A673 (cell line): ENCODE measurements around the gene FAM120A. TPM values are rescaled to one million over a fixed set of nuclear protein-coding genes. Genes with fewer than 3 reads are reported as not detected.
A peak's percentile ranks its signal among the peaks of the same experiment; 100 is the strongest.

Experiments
- BruUV-seq: library from RNA; stranded (reverse); fragments of 400-500 nt; replicated peaks from 2 replicates; lab custom pipeline; 2021; lab: Mats Ljungman, UMichigan
- CTCF ChIA-PET: fragments of 300-600 bp; sonication (Branson Sonifier 250); formaldehyde crosslinking; loops from one replicate; lab custom pipeline; 2022; ENCODE audit warnings: antibody characterized with exemption; lab: Charles Lee
- POLR2A ChIA-PET: fragments of 300-600 bp; sonication (Branson Sonifier 250); formaldehyde crosslinking; loops from one replicate; lab custom pipeline; 2022; ENCODE audit warnings: antibody characterized with exemption; ENCODE audit not compliant: low non-redundant PET; lab: Charles Lee
- DNase-seq: peaks from one replicate; pipeline ENCODE4 v3.0.0-alpha.2; 2015; ENCODE audit warnings: low spot score
- H3K27ac ChIP-seq: fragments of 200-600 bp; sonication (generic); 2 replicates; pipeline ENCODE4 v1.5.1; 2016; ENCODE audit warnings: mixed run types, low read depth, mild to moderate bottlenecking, mixed read lengths, antibody characterized with exemption, low read length; ENCODE audit not compliant: poor library complexity, severe bottlenecking
- H3K27me3 ChIP-seq: fragments of 200-600 bp; sonication (generic); replicated peaks from 2 replicates; pipeline ENCODE4 v1.6.1; 2017; ENCODE audit warnings: mixed run types, low read depth, mild to moderate bottlenecking, mixed read lengths, antibody characterized with exemption, low read length; ENCODE audit not compliant: insufficient read depth, poor library complexity
- H3K36me3 ChIP-seq: fragments of 200-600 bp; sonication (generic); 2 replicates; pipeline ENCODE4 v1.6.1; 2016; ENCODE audit warnings: mixed run types, mild to moderate bottlenecking, mixed read lengths, antibody characterized with exemption, low read length; ENCODE audit not compliant: insufficient read depth, poor library complexity, severe bottlenecking
- H3K4me1 ChIP-seq: fragments of 200-600 bp; sonication (generic); 2 replicates; pipeline ENCODE4 v1.6.1; 2017; ENCODE audit warnings: mixed run types, mild to moderate bottlenecking, mixed read lengths, antibody characterized with exemption, low read length; ENCODE audit not compliant: insufficient read depth, poor library complexity, severe bottlenecking
- H3K4me3 ChIP-seq: fragments of 200-600 bp; sonication (generic); 2 replicates; pipeline ENCODE4 v1.5.1; 2016; ENCODE audit warnings: low read depth, mixed run types, mild to moderate bottlenecking, mixed read lengths, low read length; ENCODE audit not compliant: poor library complexity, severe bottlenecking
- H3K9me3 ChIP-seq: fragments of 200-600 bp; sonication (generic); 2 replicates; pipeline ENCODE4 v1.6.1; 2016; ENCODE audit warnings: mixed run types, low read depth, mild to moderate bottlenecking, mixed read lengths, antibody characterized with exemption, low read length; ENCODE audit not compliant: poor library complexity, severe bottlenecking
- CTCF ChIP-seq: fragments of 300-800, 200-600 bp; sonication (generic); conservative IDR thresholded peaks from 2 replicates; pipeline ENCODE4 v1.5.1; 2017; ENCODE audit warnings: low read depth, mild to moderate bottlenecking, antibody characterized with exemption, low read length, moderate library complexity, mixed read lengths
- EZH2 ChIP-seq: fragments of 200-600 bp; sonication (generic); IDR thresholded peaks from 2 replicates; pipeline ENCODE4 v1.6.1; 2017; ENCODE audit warnings: borderline replicate concordance, low read depth, mild to moderate bottlenecking, mixed read lengths, antibody characterized with exemption, low read length; ENCODE audit not compliant: poor library complexity, severe bottlenecking
- intact Hi-C: fragments of 100-400 bp; cut with micrococcal nuclease; formaldehyde crosslinking; loops from one replicate; pipeline ENCODE4 v1.10.0; 2022; ENCODE audit not compliant: unreplicated experiment
- total RNA-seq: library from RNA; stranded (reverse); gene quantifications from 2 replicates; pipeline ENCODE4 v1.2.3, GENCODE V29; 2021

The FAM120A gene
- total RNA-seq, 1 experiment from 2014 or later = 91.0 TPM

DNA sequence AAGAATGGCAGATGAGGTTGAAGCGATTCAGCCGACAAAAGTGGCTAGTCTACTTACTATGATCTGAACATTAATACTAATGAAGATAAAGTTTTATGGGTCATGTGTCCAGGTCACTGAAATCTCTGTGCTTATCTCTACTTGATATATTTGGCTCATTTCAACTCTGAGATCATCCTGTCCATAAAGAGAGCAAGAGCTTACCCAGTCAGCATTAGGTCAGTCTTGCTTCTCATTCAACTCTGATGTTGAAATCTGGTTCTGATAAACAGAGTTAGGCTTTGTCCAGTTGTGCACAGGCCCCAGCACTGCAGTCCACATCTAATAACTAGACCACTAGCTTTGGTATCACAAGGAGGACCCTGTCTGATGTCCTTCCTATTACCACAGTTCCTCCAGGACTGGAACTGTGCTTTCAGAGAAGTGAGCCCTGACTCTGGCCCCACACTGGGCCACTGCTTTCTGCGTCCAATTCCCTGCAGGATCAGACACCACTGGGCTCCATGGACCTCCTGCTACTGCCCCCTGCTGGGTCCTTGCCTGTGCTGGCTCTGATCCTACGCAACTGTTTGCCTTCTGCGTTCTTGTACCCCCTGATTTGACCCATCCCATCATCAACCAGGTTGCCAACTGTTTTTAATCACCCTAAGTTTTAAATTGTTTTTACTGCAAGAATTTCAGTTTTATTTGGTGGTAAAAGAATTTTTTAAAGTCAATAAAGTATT, 23.7 kb upstream of the FAM120A start:
- Histone ChIP-seq H3K27me3 (no peaks in the 10 kb centered on the region), H3K4me3 (no peak overlapping the region), H3K27ac (no peak overlapping the region), H3K36me3 (no peaks in the 10 kb centered on the region), H3K9me3 (no peaks in the 10 kb centered on the region), H3K4me1 (no peaks in the 10 kb centered on the region)
- DNase-seq = no peak
- no TSS peak for BruUV-seq
- ChIA-PET CTCF (no interaction called here), POLR2A (no interaction called here)
- intact Hi-C loops = no loop called here
- TF ChIP-seq CTCF = peak; percentile 34; the same call in 1 of the 2 replicates
- TF ChIP-seq EZH2 = no peak

GRCh38 chr9:93431539-93432105, 19.9 kb upstream of the FAM120A start:
- no peaks in the 10 kb centered on the region for H3K27me3 ChIP-seq
- BruUV-seq = no TSS peak
- no peak overlapping the region for H3K4me3 ChIP-seq
- no peaks in the 10 kb centered on the region for H3K9me3 ChIP-seq
- TF ChIP-seq EZH2 (no peak), CTCF (no peak)
- intact Hi-C loops = no loop called here
- no peaks in the 10 kb centered on the region for H3K36me3 ChIP-seq
- CTCF ChIA-PET = no interaction called here
- DNase-seq = no peak
- H3K27ac ChIP-seq = no peak overlapping the region
- POLR2A ChIA-PET = no interaction called here
- H3K4me1 ChIP-seq = no peaks in the 10 kb centered on the region

DNA sequence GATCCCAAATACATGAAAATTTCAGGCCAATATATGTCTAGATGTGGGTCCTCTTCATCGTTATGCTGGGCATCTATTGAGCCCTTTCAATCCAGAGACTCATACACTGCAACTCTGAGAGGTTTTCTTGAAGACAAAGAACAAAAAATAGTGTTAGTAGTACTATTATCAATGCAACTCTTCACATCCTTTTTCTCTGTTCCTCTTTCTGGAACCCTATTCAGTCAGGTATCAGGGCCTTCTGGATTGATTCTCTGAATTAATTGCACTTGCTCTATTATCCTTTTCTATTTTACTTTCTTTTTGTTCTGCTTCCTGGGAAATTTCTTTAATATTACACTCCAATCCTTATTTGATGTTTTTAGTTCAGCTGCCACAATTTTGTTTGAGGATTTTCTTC, 18.5 kb upstream of the FAM120A start:
- no peak for TF ChIP-seq EZH2
- no peak for TF ChIP-seq CTCF
- CTCF ChIA-PET = no interaction called here
- intact Hi-C loops = no loop called here
- no peak for DNase-seq
- H3K27ac ChIP-seq = no peak overlapping the region
- no peaks in the 10 kb centered on the region for H3K27me3 ChIP-seq
- POLR2A ChIA-PET = no interaction called here
- H3K4me3 ChIP-seq = no peak overlapping the region
- BruUV-seq = no TSS peak
- H3K36me3 ChIP-seq = no peaks in the 10 kb centered on the region
- H3K9me3 ChIP-seq = no peaks in the 10 kb centered on the region
- no peaks in the 10 kb centered on the region for H3K4me1 ChIP-seq
